T-helper 9 cell (primary cell): ENCODE measurements around the gene NXT1.

Source experiments
- DNase-seq: peaks from one replicate; pipeline ENCODE4 v3.0.0-alpha.2; 2020

Gene NXT1

DNA sequence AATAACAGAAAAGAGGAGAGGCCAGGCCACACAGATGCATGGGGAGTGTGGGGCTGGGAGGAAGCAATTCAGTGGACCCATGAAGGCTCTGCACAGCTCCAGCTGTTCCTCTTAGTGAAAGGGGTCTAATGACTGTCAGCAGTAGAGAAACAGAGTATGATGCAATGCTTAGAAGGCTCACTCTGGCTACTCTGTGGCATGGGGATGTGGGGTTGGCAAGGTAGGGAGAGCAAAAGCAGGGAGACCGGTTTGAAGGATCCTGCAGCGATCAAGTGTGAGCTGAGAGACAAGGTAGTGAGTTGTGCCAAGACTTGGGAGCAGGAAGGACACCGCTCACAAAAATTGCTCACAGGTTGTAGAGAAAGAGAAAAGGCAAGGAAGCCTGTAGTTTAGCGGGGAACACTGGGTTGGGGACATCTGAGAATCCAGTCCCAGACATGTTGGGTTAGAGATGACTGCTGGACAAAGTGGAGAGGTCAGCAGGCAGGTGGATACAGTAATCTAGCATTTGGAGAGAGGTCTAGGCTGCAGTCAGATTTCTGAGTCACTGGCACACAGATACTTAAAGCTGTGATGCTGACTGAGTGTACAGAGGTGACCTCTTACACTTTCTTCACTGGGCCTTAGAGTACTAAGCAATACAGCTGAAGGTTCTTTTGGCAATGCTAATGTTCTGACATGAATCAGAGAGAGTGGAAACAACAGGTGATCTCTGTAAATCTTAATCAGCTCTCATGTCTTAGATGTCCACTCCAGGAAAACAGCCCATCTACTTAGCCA, 43.6 kb downstream of the NXT1 start:
- DNase-seq: no peak

DNA sequence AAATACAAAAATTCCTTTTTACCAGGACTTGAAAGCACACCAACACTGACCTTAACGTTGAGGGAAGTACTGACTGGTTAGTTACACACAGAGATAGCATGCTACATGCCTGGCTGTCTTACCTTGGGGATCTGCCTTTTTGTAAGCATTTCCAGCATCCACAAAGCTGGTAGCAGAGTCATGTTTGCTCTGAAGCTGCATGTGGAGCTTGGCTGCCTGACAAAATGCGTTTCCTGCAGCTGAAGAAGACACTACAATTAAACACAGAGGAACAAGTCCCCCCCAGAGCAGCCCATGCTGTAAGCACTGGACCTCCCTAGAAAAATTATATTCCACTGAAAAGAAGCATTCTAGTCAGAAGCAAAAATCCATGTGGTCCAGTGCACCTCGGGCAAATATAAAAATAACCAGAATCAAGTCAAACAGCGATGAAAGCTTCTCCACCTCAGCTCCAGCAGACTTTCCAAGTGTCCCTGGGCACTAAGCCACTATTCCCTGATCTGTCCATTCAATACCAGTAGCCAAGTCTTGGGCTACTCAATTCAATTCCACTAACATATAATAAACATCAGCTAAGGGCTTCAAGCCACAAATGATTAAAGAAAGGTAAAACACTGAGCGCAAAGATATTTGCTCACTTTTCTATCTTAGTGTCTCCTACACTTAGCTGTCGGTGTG, 46.5 kb downstream of the NXT1 start:
- no peak for DNase-seq

DNA sequence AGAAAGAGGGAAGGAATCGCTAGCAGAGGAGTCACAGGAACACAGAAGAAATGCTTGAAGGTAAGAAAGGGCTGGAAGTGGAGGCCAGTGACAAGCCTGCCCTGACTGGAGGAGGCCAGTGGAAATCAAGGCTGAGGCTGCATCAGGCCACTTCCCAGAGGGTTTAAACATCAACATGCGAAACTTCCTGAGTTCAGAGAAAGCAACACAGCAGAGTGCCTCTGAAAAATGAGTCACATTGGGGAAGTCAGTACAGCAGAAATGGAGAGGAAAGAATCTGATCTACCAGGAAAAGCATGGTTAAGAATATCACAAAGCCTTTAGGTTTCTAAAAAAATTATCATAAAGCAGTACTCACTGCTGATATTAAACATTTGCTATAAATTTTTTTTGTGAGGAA, 47.4 kb downstream of the NXT1 start:
- no peak for DNase-seq

DNA sequence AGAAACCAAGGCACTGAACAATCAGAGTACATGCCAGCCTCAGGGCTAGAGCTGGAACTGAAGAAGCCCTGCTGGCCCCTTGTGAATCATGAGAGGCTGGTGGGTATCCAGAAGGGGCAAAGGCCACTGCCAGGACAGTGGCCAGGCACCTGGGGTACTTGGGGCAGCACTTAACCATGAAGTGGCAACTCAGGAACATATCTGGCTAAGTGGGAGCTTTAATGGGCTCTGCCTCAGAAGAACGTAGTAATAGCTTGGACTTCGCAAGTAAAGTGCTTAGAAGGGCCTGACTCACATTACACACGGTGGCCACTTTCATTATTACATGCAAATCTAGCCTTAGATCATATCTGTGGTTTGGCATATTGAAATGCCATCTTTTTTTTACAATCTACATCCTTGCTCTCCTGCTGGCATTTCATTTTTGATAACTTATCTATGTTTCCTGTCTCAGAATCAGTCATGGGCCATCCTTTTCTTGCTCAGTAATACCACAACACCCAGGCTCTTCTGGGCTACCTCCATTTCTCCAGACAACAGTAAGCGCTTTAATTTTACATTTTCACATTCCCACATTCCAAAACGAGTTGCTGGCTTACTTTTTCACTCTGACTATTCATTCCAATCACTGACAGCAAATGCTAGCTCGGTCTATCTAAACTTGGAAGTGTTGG, 49.1 kb downstream of the NXT1 start:
- no peak for DNase-seq

DNA sequence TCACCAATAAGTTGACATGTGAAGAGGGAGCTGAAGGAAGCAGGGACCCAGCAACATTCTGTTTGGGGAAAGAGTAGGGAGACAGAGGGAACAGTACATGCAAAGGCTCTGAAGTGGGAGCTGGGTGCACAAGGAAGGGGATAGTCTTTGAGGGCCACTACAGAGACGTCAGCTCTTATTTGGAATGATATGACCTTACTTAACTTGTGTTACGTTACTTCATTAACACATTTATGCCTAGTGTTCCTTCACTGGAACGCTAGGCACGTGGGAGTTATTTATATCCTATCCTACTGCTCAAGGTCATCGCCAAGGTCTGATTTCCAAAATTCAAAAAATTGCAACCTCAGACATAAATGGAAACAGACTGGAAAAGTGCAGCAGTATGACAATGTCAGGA, 50.5 kb downstream of the NXT1 start:
- DNase-seq: no peak

DNA sequence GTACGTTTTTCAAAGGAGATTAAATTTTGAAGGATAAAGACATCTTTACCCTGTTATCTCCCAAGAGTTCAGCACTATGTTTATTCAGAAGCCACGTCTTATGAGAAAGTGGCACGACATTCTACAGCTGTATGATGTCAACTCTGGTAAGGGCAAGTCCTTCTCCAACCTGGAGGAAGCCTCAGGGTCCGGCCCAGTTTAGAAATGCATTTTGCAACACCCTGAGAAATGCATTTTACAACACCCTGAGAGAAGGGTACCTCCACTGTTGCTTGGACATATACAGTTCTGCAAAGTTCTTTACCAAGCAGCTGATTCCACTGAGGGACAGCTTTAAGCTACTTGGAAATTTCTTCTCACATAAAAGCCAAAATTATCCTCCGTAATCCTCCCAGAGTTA, 53.2 kb downstream of the NXT1 start:
- no peak for DNase-seq

DNA sequence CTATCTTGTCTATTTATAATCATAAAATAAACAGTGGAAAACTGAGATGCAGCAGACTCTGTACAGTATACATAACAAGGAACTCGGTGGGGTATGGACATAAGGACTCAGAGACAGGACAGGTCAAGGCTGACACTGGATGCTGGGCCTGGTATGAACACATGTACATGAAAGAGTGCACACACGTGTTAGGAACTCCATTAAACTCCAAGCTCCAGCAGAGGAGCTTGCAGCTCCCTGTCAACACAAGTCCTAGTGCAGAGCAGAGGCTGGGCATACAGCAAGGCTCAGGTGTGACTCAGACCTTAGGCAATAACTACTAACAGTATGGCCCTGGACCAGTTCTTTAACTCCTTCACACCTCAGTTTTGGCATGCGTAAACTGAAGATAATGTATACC, 53.6 kb downstream of the NXT1 start:
- no peak for DNase-seq
